HepG2 (cell line): ENCODE measurements around the gene RNF213. TPM values are rescaled to one million over a fixed set of nuclear protein-coding genes. Genes with fewer than 3 reads are reported as not detected.

Source experiments
- HNF1A ChIP-seq, 2 experiments: sonication (generic) in 1 of 2; formaldehyde crosslinking in 1 of 2; IDR thresholded peaks; 2 replicates each; pipeline versions ENCODE4 v1.4.0 to v1.6.1; 2016 to 2020; ENCODE audit warnings: borderline replicate concordance in 1 of 2, low read depth in 1 of 2, mild to moderate bottlenecking in 1 of 2, missing genetic modification reagents in 1 of 2
- HNRNPUL1 ChIP-seq: fragments of 200-400 bp; formaldehyde crosslinking; IDR thresholded peaks from 2 replicates; pipeline ENCODE4 v1.6.1; 2017; ENCODE audit warnings: low read depth, mild to moderate bottlenecking, low read length, moderate library complexity
- THYN1 ChIP-seq: sonication (generic); formaldehyde crosslinking; IDR thresholded peaks from 2 replicates; pipeline ENCODE4 v1.8.1; 2023; ENCODE audit warnings: low read depth, mild to moderate bottlenecking, moderate library complexity, missing genetic modification reagents, borderline replicate concordance
- TOE1 ChIP-seq: sonication (generic); formaldehyde crosslinking; IDR thresholded peaks from 2 replicates; pipeline ENCODE4 v1.4.0; 2020; ENCODE audit warnings: mild to moderate bottlenecking, missing genetic modification reagents
- ZFP41 ChIP-seq: sonication (generic); formaldehyde crosslinking; IDR thresholded peaks from 2 replicates; pipeline ENCODE4 v1.4.0; 2020; ENCODE audit warnings: mild to moderate bottlenecking, missing genetic modification reagents, borderline replicate concordance
- ZNF101 ChIP-seq: sonication (generic); formaldehyde crosslinking; IDR thresholded peaks from 2 replicates; pipeline ENCODE4 v1.4.0; 2020; ENCODE audit warnings: mild to moderate bottlenecking, low read depth, missing genetic modification reagents, borderline replicate concordance
- ZNF253 ChIP-seq: sonication (generic); formaldehyde crosslinking; IDR thresholded peaks from 2 replicates; pipeline ENCODE4 v1.8.0; 2022; ENCODE audit warnings: mild to moderate bottlenecking, missing genetic modification reagents, borderline replicate concordance
- ZNF550 ChIP-seq: sonication (generic); formaldehyde crosslinking; IDR thresholded peaks from 2 replicates; pipeline ENCODE4 v1.4.0; 2020; ENCODE audit warnings: mild to moderate bottlenecking, missing genetic modification reagents, borderline replicate concordance
- ZNF605 ChIP-seq: sonication (generic); formaldehyde crosslinking; IDR thresholded peaks from 2 replicates; pipeline ENCODE4 v1.8.0; 2022; ENCODE audit warnings: mild to moderate bottlenecking, missing genetic modification reagents
- ZNF619 ChIP-seq: sonication (generic); formaldehyde crosslinking; IDR thresholded peaks from 2 replicates; pipeline ENCODE4 v1.4.0; 2020; ENCODE audit warnings: mild to moderate bottlenecking, missing genetic modification reagents
- ZNF768 ChIP-seq: sonication (generic); formaldehyde crosslinking; IDR thresholded peaks from 2 replicates; pipeline ENCODE4 v1.4.0; 2020; ENCODE audit warnings: missing genetic modification reagents
- polyA plus RNA-seq, 8 experiments: library from polyadenylated mRNA; depleted of rRNA in 3 of 8; stranded (reverse) in 7 of 8; unstranded in 1 of 8; fragments of >200 nt; fragmentation: Illumina TruSeq in 4 of 8; extraction: Trizol in 4 of 8; gene quantifications; 2 replicates each; pipeline versions ENCODE4 v1.2.1 to v1.2.3, GENCODE V29; 2011 to 2016; ENCODE audit warnings: low read depth in 4 of 8, missing spikeins in 1 of 8, mixed read lengths in 1 of 8; ENCODE audit not compliant: insufficient read depth in 1 of 8
- total RNA-seq, 5 experiments: library from RNA; depleted of rRNA; stranded (reverse); fragments of >200 nt; fragmentation: Illumina TruSeq; extraction: Trizol; gene quantifications; 2 replicates each; pipeline ENCODE4 v1.2.3, GENCODE V29; 2016; ENCODE audit warnings: low read depth in 1 of 5

The RNF213 gene
- total and polyA plus RNA-seq, 2 of the 13 experiments (the other 11 are each of a cell fraction or from before 2014, with no cell fraction given), result 38.6 to 38.7 TPM

- TF ChIP-seq HNF1A (IDR thresholded peaks at IDR 0.05; ENCODE audit: low read depth) (no peak), HNF1A (CRISPR knock-in tag; IDR thresholded peaks at IDR 0.05; ENCODE audit: borderline replicate concordance) (peak; percentile 26; the same call in 1 of the 2 replicates), ZFP41 (0 out of 2 replicates have a peak, but pooled peaks have one; percentile 65), ZNF768 (CRISPR knock-in tag) (peak; percentile 6; the same call in 1 of the 2 replicates), ZNF550 (0 out of 2 replicates have a peak, but pooled peaks have one; percentile 66), ZNF605 (CRISPR knock-in tag) (peak; percentile 20; the same call in 1 of the 2 replicates), THYN1 (CRISPR knock-in tag) (no peak), ZNF253 (CRISPR knock-in tag) (0 out of 2 replicates have a peak, but pooled peaks have one; percentile 49), ZNF619 (CRISPR knock-in tag) (0 out of 2 replicates have a peak, but pooled peaks have one; percentile 47), TOE1 (no peak), HNRNPUL1 (no peak), ZNF101 (CRISPR knock-in tag) (no peak)
- TF ChIP-seq, all 625 proteins: peak for 15
These were observed 3.8 kb downstream of the RNF213 start (continued) for GRCh38 chr17:80264205-80265075.
